HG03460 (cell line): Measurements from ENCODE around the gene DYNLT1.
A peak's percentile ranks its signal among the peaks of the same experiment; 100 is the strongest.
"Not testable (repeated sequence)": the region's sequence is repeated elsewhere in the genome, so short reads cannot be mapped to it uniquely, and the experiment has no call there.

Experiments used
- ATAC-seq: cut with Tn5 transposase; IDR thresholded peaks from one replicate; pipeline ENCODE4 v1.9.1; 2021; ENCODE audit not compliant: unreplicated experiment

DYNLT1 gene

DNA sequence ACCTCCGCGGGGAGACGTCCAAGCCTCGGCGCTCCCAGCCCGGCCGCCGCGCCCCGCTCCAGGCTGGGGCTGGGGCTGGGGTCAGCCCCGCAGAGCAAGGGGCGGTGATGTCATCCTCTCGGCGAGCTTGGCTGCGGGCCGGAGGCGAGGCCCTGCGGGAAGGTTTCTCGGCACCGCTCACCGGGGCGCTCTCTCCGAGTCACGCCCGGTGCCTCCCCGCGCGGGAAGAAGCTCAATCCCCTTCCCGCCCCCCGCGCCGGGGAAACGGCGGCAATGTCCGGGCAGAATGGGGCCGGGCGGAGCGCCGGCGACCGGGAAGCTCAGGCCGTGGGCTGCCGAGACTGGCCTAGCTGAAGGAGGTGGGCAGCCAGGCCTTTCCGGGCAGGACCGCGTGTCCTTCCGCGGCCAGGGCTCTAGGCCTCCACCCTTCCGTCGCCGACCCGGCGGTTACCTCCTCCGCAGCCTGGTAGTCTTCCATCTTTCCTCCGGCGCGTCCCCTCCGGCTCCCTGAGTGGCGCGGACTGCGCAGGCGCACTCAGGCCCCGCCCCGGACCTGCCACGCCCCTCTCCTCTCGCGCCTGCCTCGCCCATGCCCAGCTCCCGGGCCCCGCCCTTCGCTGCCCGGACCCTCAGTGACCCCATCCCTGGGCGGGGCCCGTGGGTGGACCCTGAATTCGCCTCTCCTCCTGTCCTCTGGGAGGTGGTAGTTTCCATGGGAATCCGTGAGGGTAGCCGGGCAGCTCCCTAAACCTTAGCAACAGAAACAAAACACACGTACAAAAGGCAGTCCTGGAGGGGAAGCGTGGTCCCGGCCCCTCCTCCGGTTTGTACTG is at the start of gene DYNLT1:
Gene DYNLT1 (minus strand): TSS at position 513 of the 833 bp plus-strand sequence. CDS start 35 bp downstream, at position 478.
- peak; percentile 50 for ATAC-seq

GRCh38 chr6:158688860-158689259 is 44.3 kb upstream of the DYNLT1 start:
- no peak for ATAC-seq

GRCh38 chr6:158687506-158687905 is 43.0 kb upstream of the DYNLT1 start:
- no peak for ATAC-seq

DNA sequence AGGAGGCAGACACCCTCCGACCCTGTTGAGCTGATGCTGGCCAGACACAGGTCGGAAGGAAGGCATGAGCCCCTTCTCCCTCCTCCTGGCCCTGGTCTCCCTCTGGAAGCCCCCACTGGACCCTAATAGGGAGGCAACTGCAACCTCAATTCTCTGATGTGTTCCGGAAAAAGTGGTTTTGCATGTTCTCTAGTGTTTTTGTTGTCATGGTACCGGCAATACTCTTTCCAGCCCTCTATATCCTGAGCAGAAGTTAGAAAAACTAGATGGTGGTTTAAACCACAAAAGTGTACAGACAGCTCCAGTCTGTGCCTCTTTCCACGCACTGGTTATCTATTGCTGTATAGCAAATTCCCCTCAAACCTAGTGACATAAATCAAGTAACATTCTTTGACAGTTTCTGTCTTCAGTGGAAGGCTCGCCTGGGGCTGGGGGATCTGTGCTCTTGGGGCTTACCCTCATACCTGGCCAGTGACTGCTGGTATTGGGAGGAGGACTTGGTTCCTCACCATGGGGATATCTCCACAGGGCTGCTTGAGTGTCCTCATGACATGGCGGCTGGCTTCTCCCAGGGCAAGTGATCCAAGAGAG is 42.3 kb upstream of the DYNLT1 start:
- peak; percentile 83 for ATAC-seq

- no peak for ATAC-seq
Observed at GRCh38 chr6:158686311-158686710, 41.8 kb upstream of the DYNLT1 start.

DNA sequence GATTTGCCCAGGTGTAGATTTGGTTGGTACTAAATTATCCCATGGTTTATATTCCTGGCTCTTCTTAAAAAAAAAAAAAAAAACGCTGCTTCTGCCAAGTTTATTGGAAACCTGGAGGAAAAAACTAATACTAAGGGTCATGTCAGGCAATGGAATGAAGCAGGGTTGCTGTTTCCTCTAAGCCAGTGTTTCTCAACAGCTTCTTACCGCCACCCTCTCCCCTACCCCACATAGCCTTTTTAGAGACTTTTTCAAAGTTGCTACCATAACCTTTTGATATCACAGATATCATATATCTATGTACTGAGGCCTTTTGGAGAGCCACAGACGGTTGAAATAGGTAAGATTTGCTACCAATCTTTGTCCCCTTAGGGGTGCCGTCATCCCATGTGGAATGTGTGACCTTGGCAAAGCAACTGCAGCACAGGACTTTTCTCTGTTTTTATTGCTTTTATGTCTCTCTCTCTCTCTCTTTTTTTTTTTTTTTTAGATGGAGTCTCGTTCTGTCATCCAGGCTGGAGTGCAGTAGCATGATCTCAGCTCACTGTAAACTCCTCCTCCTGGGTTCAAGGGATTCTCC is 40.3 kb upstream of the DYNLT1 start:
- ATAC-seq: no peak

GRCh38 chr6:158684311-158684710 is 39.8 kb upstream of the DYNLT1 start:
- ATAC-seq: no peak

DNA sequence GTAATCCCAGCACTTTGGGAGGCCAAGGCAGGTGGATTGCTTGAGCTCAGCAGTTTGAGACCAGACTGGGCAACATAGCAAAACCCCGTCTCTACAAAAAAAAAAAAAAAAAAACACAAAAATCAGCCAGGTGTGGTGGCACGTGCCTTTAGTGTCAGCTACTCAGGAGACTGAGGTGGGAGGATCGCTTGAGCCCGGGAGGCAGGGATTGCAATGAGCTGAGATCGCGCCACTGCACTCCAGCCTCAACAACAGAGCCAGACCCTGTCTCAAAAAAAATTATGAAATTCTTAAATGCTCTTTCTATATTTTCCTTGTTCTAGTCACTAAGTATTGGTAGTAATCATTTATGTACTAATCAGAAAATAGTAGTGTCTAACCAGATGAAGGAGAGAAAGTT is 35.9 kb upstream of the DYNLT1 start:
- no peak for ATAC-seq

DNA sequence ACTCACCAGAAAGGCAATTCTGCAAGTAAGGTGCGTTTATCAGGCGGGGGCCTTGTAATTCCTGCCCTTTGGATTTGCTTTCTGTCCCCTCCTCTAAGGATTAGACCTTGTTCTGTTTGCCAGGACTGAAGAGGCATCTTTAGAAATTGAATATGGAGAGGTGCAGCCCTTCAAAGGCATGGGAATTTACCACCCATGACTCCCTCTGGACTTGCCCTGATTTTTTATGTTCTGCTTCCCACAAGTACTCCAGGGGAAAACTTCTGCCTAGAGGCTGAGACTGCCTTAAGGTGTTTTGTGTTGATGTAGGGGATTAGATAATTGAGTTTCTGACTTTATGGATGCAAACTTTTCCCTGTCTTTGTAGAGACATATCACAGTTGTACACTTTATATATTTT is 35.5 kb upstream of the DYNLT1 start:
- no peak for ATAC-seq

DNA sequence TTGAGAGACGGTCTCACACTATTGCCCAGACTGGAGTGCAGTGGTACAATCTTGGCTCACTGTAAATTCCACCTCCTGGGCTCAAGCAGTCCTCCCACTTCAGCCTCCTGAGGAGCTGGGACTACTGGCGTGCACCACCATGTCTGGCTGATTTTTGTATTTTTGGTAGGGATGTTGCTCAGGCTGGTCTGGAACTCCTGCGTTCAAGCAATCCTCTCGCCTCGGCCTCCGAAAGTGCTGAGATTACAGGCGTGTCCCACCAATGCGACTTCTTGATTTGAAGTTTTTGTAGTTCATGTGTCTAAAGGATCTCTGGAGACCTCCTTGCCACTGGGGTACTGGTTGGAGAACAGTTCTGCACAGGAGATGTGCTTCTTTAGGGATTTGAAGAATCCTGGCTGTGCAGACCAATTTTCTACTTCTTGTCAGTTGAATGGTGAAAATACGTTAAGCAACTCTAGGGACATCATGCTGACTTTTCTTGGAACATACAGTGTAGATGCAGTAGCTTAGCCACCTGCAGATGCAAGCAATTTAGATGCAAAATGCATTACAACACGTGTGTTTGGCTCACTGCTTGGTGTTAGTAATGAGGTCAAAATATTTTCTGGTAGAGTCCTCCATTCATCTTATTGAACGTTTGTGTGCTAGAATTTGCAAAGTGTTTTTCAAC is 33.5 kb upstream of the DYNLT1 start:
- ATAC-seq: no peak

DNA sequence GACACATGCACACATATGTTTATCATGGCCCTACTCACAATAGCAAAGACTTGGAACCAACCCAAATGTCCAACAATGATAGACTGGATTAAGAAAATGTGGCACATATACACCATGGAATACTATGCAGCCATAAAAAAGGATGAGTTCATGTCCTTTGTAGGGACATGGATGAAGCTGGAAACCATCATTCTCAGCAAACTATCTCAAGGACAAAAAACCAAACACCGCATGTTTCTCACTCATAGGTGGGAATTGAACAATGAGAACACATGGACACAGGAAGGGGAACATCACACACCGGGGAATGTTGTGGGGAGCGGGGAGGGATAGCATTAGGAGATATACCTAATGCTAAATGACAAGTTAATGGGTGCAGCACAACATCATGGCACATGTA is 32.6 kb upstream of the DYNLT1 start:
- not testable (repeated sequence) for ATAC-seq

GRCh38 chr6:158674342-158675131 is 30.0 kb upstream of the DYNLT1 start:
- no peak for ATAC-seq

DNA sequence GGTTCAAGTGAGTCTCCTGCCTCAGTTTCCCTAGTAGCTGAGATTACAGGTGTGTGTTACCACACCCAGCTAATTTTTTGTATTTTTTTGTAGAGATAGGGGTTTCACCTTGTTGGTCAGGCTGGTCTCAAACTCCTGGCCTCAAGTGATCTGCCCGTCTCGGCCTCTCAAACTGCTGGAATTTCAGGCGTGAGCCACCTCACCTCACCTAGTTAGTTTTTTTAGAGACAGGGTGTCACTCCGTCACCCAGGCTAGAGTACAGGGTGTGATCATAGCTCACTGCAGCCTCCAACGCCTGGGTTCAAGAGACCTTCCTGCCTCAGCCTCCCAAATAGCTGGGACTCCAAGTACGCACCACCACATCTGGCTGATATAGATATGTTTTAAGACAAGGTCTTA is 28.2 kb upstream of the DYNLT1 start:
- ATAC-seq: no peak

GRCh38 chr6:158672119-158672518 is 27.6 kb upstream of the DYNLT1 start:
- ATAC-seq: not testable (repeated sequence)

DNA sequence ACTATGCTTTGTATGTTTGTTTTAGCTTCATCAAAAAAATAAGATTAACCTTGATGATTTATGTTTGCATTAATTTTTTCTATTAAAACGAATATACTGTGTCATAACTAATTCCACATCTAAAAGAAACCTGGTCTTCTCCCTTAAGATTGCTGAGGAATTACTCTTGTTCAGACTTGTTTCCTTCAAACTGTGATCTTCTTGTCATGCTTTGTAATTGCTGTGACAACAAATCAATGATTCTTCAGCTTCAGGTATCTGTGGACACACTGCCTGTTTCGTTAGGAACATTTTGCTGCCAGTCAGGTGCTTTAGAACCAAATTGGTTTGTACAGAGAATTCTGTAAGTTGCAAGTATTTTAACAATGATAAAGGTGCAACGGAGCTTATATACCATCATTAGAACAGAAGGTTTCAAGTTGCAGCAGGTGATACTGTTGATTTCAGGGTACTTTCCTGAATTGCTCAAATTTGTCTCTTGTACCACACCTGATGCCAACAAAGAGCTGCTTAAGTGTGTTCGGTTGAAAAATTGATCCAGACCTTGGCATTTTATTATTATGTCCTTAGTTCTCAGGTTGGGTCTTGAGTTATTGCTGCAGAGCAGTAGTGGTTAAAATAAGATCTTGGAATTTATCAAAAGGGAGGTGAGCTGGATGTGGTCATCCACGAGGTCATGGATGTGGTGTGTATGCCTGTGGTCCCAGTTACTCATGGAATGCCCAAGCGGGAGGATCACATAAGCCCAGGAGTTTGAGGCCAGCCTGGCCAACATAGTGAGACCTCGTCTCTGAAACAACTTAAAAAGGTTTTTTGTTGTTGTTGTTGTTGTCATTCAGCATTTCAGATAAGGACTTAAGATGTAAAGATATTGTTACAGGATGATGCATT is 24.8 kb upstream of the DYNLT1 start:
- ATAC-seq: no peak

GRCh38 chr6:158668707-158669103 is 24.2 kb upstream of the DYNLT1 start:
- ATAC-seq: no peak

DNA sequence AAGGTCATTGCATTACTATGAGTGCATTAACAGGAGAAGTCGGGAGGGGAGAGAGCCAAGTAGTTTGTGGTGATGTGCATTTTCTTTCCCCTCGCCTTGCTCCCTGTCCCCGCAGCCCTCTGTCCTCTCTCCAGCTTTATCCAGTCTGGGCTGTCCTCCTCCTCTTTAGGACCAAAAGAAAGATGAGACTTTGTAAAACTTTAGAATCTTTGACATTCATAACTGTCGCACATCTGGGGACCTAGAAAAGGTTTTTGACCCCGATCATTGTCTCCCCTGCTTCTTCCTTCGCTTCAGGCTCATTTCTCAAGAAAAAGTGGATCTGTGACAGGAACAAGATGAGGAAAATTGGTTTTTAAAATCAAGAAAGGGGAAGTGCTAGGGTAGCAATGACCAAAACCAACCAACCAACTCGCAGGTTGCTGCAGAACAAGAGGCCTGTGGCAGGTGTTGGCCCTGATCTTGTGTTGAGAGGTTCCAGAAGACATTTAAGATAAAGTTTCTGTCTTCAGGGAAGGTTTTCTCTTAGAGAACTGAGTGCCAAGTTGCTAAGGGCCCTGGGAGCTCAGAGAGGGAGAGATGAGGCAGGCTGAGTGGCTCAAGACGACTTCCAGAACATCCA is 22.9 kb upstream of the DYNLT1 start:
- no peak for ATAC-seq

- ATAC-seq: no peak
Observed at GRCh38 chr6:158666628-158667359, 22.3 kb upstream of the DYNLT1 start.

DNA sequence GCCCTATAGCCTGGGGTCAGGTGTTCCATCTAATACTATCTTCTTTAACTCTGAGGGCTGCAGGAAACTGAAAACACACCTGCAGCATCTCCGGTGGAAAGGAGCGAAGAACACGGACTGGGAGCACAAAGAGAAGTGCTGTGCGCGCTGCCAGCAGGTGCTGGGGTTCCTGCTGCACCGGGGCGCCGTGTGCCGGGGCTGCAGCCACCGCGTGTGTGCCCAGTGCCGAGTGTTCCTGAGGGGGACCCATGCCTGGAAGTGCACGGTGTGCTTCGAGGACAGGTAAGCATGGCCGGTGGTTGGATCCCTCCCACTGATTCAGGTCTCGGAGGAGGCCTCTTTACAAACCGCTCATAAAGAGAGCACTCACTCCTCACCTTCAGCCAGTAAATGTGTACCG is 20.8 kb upstream of the DYNLT1 start:
- ATAC-seq: no peak
